GM12878 (cell line): ENCODE data around the gene CDCA3. TPM values are rescaled to one million over a fixed set of nuclear protein-coding genes. Genes with fewer than 3 reads are reported as not detected.

Experiments used
- ATAC-seq: fragments of 200-7000 bp; cut with Tn5 transposase; 3 replicates; pipeline ENCODE4 v1.9.1; 2020; ENCODE audit warnings: mild to moderate bottlenecking, moderate library complexity
- BruUV-seq: library from RNA; stranded (reverse); fragments of 400-500 nt; replicated peaks from 2 replicates; lab custom pipeline; 2021; lab: Mats Ljungman, UMichigan
- CTCF ChIA-PET: fragments of 300-600 bp; sonication (Branson Sonifier 250); formaldehyde crosslinking; extraction: SDS; loops from one replicate; lab custom pipeline; 2021; ENCODE audit warnings: inconsistent platforms; lab: Yijun Ruan, JAX
- POLR2A ChIA-PET: fragments of 350-600 bp; formaldehyde crosslinking; extraction: SDS; loops from one replicate; lab custom pipeline; 2021; ENCODE audit warnings: inconsistent platforms; lab: Charles Lee
- RAD21 ChIA-PET: fragments of 300-600 bp; sonication (Branson Sonifier 250); formaldehyde crosslinking; loops from one replicate; lab custom pipeline; 2023; ENCODE audit warnings: antibody characterized with exemption; ENCODE audit not compliant: unreplicated experiment; lab: Charles Lee
- SMC1A ChIA-PET: fragments of 300-600 bp; sonication (Branson Sonifier 250); formaldehyde crosslinking; loops from one replicate; lab custom pipeline; 2023; ENCODE audit not compliant: unreplicated experiment, uncharacterized antibody; lab: Charles Lee
- DNase-seq: peaks from one replicate; pipeline ENCODE4 v3.0.0-alpha.2; 2011; ENCODE audit warnings: low read depth, low spot score
- FAIRE-seq: peaks from 3 replicates; lab custom pipeline; 2011; peaks lifted over from hg19 to GRCh38; lab: Jason Lieb, UNC
- H2AFZ ChIP-seq: 2 replicates; pipeline ENCODE4 v1.6.0; 2011; ENCODE audit warnings: low read depth, low read length, control low read depth; ENCODE audit not compliant: control insufficient read depth
- H3K27ac ChIP-seq: 2 replicates; pipeline ENCODE4 v1.5.1; 2011; ENCODE audit warnings: control low read depth; ENCODE audit not compliant: control insufficient read depth, insufficient read depth
- H3K27me3 ChIP-seq, 2 experiments: replicated peaks in 1 of 2; 2 replicates each; pipeline versions ENCODE4 v1.6.0 to v1.6.1; 2011; ENCODE audit warnings: low read length in 1 of 2; ENCODE audit not compliant: control insufficient read depth in 2 of 2, insufficient read depth in 2 of 2
- H3K36me3 ChIP-seq, 2 experiments: 2 replicates each; pipeline ENCODE4 v1.5.1; 2011; ENCODE audit warnings: low read length in 1 of 2; ENCODE audit not compliant: control insufficient read depth in 2 of 2, insufficient read depth in 2 of 2
- H3K4me1 ChIP-seq: 2 replicates; pipeline ENCODE4 v1.6.1; 2011; ENCODE audit warnings: mild to moderate bottlenecking, low read length, moderate library complexity, mixed read lengths; ENCODE audit not compliant: control insufficient read depth, insufficient read depth
- H3K4me2 ChIP-seq: 2 replicates; pipeline ENCODE4 v1.6.0; 2011; ENCODE audit warnings: control low read depth; ENCODE audit not compliant: control insufficient read depth, insufficient read depth
- H3K4me3 ChIP-seq: fragments of 200-600 bp; sonication (generic); 2 replicates; pipeline ENCODE4 v1.5.1; 2016
- H3K79me2 ChIP-seq: 2 replicates; pipeline ENCODE4 v1.6.0; 2011; ENCODE audit warnings: low read length; ENCODE audit not compliant: control insufficient read depth, insufficient read depth
- H3K9ac ChIP-seq: 2 replicates; pipeline ENCODE4 v1.8.0; 2011; ENCODE audit warnings: low read length, control low read depth, mixed read lengths; ENCODE audit not compliant: control insufficient read depth, insufficient read depth
- H3K9me3 ChIP-seq: replicated peaks from 3 replicates; pipeline ENCODE4 v1.5.1; 2011; ENCODE audit warnings: mild to moderate bottlenecking, low read length; ENCODE audit not compliant: control insufficient read depth, insufficient read depth
- H4K20me1 ChIP-seq: 2 replicates; pipeline ENCODE4 v1.6.0; 2011; ENCODE audit not compliant: control insufficient read depth, insufficient read depth
- EP300 ChIP-seq, 2 experiments: fragments of 150-350 bp in 1 of 2; IDR thresholded peaks; 2 replicates each; pipeline ENCODE4 v1.6.1; 2011 to 2012; ENCODE audit warnings: low read depth in 2 of 2, low read length in 2 of 2, borderline replicate concordance in 1 of 2, improper control_type of control experiment in 1 of 2, inconsistent platforms in 1 of 2; ENCODE audit not compliant: control insufficient read depth in 1 of 2
- IRF5 ChIP-seq: fragments of 450-650 bp; IDR thresholded peaks from 2 replicates; pipeline ENCODE4 v1.6.1; 2017; ENCODE audit warnings: borderline replicate concordance
- NR2F1 ChIP-seq: fragments of 450-650 bp; conservative IDR thresholded peaks from 2 replicates; pipeline ENCODE4 v1.6.1; 2017; ENCODE audit warnings: mild to moderate bottlenecking
- RB1 ChIP-seq: fragments of 450-650 bp; formaldehyde crosslinking; IDR thresholded peaks from 2 replicates; pipeline ENCODE4 v1.6.1; 2017; ENCODE audit warnings: mild to moderate bottlenecking, borderline replicate concordance
- SIN3A ChIP-seq: IDR thresholded peaks from 2 replicates; pipeline ENCODE4 v1.6.1; 2012; ENCODE audit warnings: low read depth, low read length, improper control_type of control experiment
- ZNF274 ChIP-seq: IDR thresholded peaks from one replicate; pipeline ENCODE4 v1.8.0; 2011; ENCODE audit not compliant: insufficient read length, insufficient read depth
- WGBS: methylation state at CpG from one replicate; pipeline ENCODE4 v1.1.6; 2016; ENCODE audit warnings: low lambda C conversion rate; ENCODE audit not compliant: insufficient replicate concordance, insufficient coverage; ENCODE audit errors: missing lambda C conversion rate; 5-methylcytosine and 5-hydroxymethylcytosine counted together
- in situ Hi-C: fragments of 300-500 bp; cut with MboI; formaldehyde crosslinking; loops from 9 replicates; pipeline ENCODE4 v1.14.3; 2018; ENCODE audit warnings: mixed read lengths
- intact Hi-C: fragments of 100-400 bp; cut with micrococcal nuclease; formaldehyde crosslinking; loops from one replicate; pipeline ENCODE4 v1.14.2; 2022; ENCODE audit not compliant: unreplicated experiment
- polyA plus RNA-seq, 11 experiments: library from polyadenylated mRNA; depleted of rRNA in 4 of 11; unstranded in 6 of 11; stranded (reverse) in 5 of 11; fragments of >200 nt; fragmentation: Nextera tagmentation in 4 of 11; fragmentation: Illumina TruSeq in 1 of 11; extraction: Ambion mirVana in 4 of 11; extraction: Trizol in 1 of 11; gene quantifications; 1 replicate in 1 of 11; 2 replicates in 10 of 11; pipeline versions ENCODE4 v1.2.1 to v1.2.3, GENCODE V29; 2011 to 2016; ENCODE audit warnings: inconsistent platforms in 2 of 11, missing spikeins in 2 of 11, low read depth in 1 of 11
- total RNA-seq, 4 experiments: library from RNA; depleted of rRNA in 3 of 4; stranded (reverse); fragments of >200 nt in 3 of 4; fragmentation: Illumina TruSeq in 1 of 4; extraction: Trizol in 1 of 4; gene quantifications; 2 replicates each; pipeline versions ENCODE4 v1.2.1 to v1.2.3, GENCODE V29; 2013 to 2021

CDCA3 gene
- total and polyA plus RNA-seq, 10 of the 15 experiments (the other 5 are each of a cell fraction or from before 2014, with no cell fraction given), result 34.5 to 148 (median 97.4) TPM

- Histone ChIP-seq H3K4me1 (peaks cover 4% of the 10 kb centered on the region), H3K36me3 (no peaks in the 10 kb centered on the region), H2AFZ (no peak overlapping the region), H3K4me2 (no peak overlapping the region)
- no peak for FAIRE-seq
- TF ChIP-seq RB1 (no peak), ZNF274 (no peak), IRF5 (no peak), SIN3A (no peak), EP300 (IDR thresholded peaks at IDR 0.05; ENCODE audit: borderline replicate concordance in 1 of 2, control insufficient read depth in 1 of 2, low read depth in 2 of 2, low read length in 2 of 2) (no peak), NR2F1 (no peak)
- TF ChIP-seq, all 136 proteins: peak for 0
- H3K4me3 ChIP-seq, result no peak overlapping the region
- intact Hi-C loops, result loop anchor here (2.0 kb wide), 1 partner anchor 207 kb away; no protein-coding TSS in a partner anchor
- RAD21 ChIA-PET, result interaction anchor here (1.3 to 4.2 kb wide), 4 partner anchors 32 to 71 kb away, joined by 4 to 25 read pairs (median 6); partner anchors contain the start of genes MLF2 and PTMS
- SMC1A ChIA-PET, result interaction anchor here (0.7 to 4.8 kb wide), 5 partner anchors 27 to 100 kb away, joined by 3 to 23 read pairs (median 5); partner anchors contain the start of genes CDCA3, COPS7A, MLF2 and USP5
- POLR2A ChIA-PET, result no interaction called here
- H3K9ac ChIP-seq, result no peak overlapping the region
- in situ Hi-C loops, result no loop called here
- BruUV-seq, result no TSS peak
- no peak for DNase-seq
- ATAC-seq, result no peak
- no peaks in the 10 kb centered on the region for H4K20me1 ChIP-seq
- H3K27me3 ChIP-seq, result peaks cover 22 to 26% of the 10 kb centered on the region in 2 experiments
- H3K27ac ChIP-seq, result no peak overlapping the region
- CTCF ChIA-PET, result interaction anchor here (1.0 to 5.1 kb wide), 15 partner anchors 8 to 266 kb away, joined by 3 to 71 read pairs (median 5); partner anchors contain the start of genes MLF2 and USP5
- 63% methylated on average over 32 of the region's 37 CpGs for WGBS
- H3K79me2 ChIP-seq, result no peaks in the 10 kb centered on the region
- H3K9me3 ChIP-seq, result no peaks in the 10 kb centered on the region
Observed at GRCh38 chr12:6824085-6824775, 26.9 kb downstream of the CDCA3 start.
